Stimulated activated CD8-positive, alpha-beta memory T cell treated with anti-CD3 and anti-CD28 coated beads, Interleukin-4, amount 100 ng/mL, for 4 hours (primary cell): Measurements from ENCODE around the gene ODAD2.

ENCODE experiments used
- DNase-seq, 2 donors: peaks; one replicate each; pipeline ENCODE4 v3.0.0-alpha.2; 2020; ENCODE audit warnings: low read depth in 2 of 2, low spot score in 1 of 2

The ODAD2 gene

DNA sequence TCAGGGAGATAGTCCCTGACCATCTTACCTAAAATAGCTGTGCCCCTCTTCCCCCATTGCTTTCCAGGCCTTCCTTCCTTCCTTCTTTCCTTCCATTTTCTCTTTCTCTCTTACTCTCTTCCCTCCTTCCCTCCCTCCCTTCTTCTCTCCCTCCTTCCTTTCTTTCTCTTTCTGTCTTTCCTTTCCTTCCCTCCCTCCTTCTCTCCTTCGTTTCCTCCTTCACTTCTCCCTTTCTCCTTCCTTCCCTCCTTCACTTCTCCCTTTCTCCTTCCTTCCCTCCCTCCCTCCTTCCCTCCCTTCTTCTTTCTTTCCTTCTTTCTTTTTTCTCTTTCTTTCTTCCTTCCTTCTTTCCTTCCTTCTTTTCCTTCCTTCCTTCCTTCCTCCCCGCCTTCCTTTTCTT lies 228.7 kb downstream of the ODAD2 start:
- no peak for DNase-seq
